Esophagus muscularis mucosa (tissue), 4 donors: ENCODE results near the gene PSMB11. TPM values are rescaled to one million over a fixed set of nuclear protein-coding genes. Genes with fewer than 3 reads are reported as not detected.

Experiments
- DNase-seq: peaks from one replicate; pipeline ENCODE4 v3.0.0-alpha.2; 2017; ENCODE audit errors: extremely low spot score
- H3K27ac ChIP-seq, 4 donors: fragments of 200-600 bp; sonication (generic); replicated peaks in 1 of 4; 1 replicate in 3 of 4; 2 replicates in 1 of 4; pipeline ENCODE4 v1.5.1; 2016 to 2019; ENCODE audit warnings: mild to moderate bottlenecking in 1 of 4
- H3K27me3 ChIP-seq, 4 donors: fragments of 200-600 bp; sonication (generic); one replicate each; pipeline versions ENCODE4 v1.5.1 to v1.6.0; 2016 to 2019
- H3K36me3 ChIP-seq, 4 donors: fragments of 200-600 bp; sonication (generic); one replicate each; pipeline ENCODE4 v1.5.1; 2016 to 2019
- H3K4me1 ChIP-seq, 4 donors: fragments of 200-600 bp; sonication (generic); one replicate each; pipeline ENCODE4 v1.5.1; 2016 to 2019
- H3K4me3 ChIP-seq, 4 donors: fragments of 200-600 bp; sonication (generic); 1 replicate in 2 of 4; 2 replicates in 2 of 4; pipeline ENCODE4 v1.5.1; 2016 to 2019; ENCODE audit warnings: mild to moderate bottlenecking in 4 of 4, moderate library complexity in 1 of 4
- H3K9me3 ChIP-seq, 4 donors: fragments of 200-600 bp; sonication (generic); 1 replicate in 3 of 4; 2 replicates in 1 of 4; pipeline ENCODE4 v1.5.1; 2016 to 2019
- CTCF ChIP-seq, 3 experiments: fragments of 200-600 bp in 2 of 3; fragments of 450-650 bp in 1 of 3; sonication (generic) in 2 of 3; IDR thresholded peaks; one replicate each; pipeline ENCODE4 v1.5.1; 2017 to 2019; ENCODE audit warnings: antibody characterized with exemption in 3 of 3, mild to moderate bottlenecking in 2 of 3, moderate library complexity in 1 of 3
- EP300 ChIP-seq: sonication (generic); formaldehyde crosslinking; IDR thresholded peaks from one replicate; pipeline ENCODE4 v1.6.1; 2017; ENCODE audit warnings: antibody characterized with exemption
- POLR2A ChIP-seq: fragments of 450-650 bp; IDR thresholded peaks from one replicate; pipeline ENCODE4 v1.6.1; 2017; ENCODE audit warnings: antibody characterized with exemption, moderate library complexity, mild to moderate bottlenecking, low read depth
- POLR2AphosphoS5 ChIP-seq, 2 donors: sonication (generic); formaldehyde crosslinking; IDR thresholded peaks; one replicate each; pipeline ENCODE4 v1.6.1; 2017; ENCODE audit warnings: antibody characterized with exemption in 2 of 2
- WGBS: methylation state at CpG from one replicate; pipeline ENCODE4 v1.1.5; 2018; 5-methylcytosine and 5-hydroxymethylcytosine counted together
- intact Hi-C: fragments of 100-400 bp; cut with DNase I; formaldehyde crosslinking; loops from one replicate; pipeline ENCODE4 v1.15.1; 2023
- total RNA-seq, 4 donors: library from RNA; depleted of rRNA; stranded (reverse); fragments of >200 nt; gene quantifications; one replicate each; pipeline versions ENCODE4 v1.1.0 to v1.2.1, GENCODE V29; 2016

The PSMB11 gene
- total RNA-seq: not detected

GRCh38 chr14:23042162-23042965 is at the start of gene PSMB11:
Gene PSMB11 (plus strand): TSS chr14:23042212. CDS start chr14:23042226, 14 bp downstream.
- intact Hi-C loops: no loop called here
- Histone ChIP-seq H3K27me3 (no peaks in the 10 kb centered on the region), H3K4me1 (peaks cover 0 to 9% (median 2%) of the 10 kb centered on the region in 4 donors), H3K36me3 (no peaks in the 10 kb centered on the region), H3K4me3 (no peak within 1 kb of the TSS), H3K27ac (no peak within 1 kb of the TSS), H3K9me3 (no peaks in the 10 kb centered on the region)
- TF ChIP-seq POLR2A (no peak), CTCF (IDR thresholded peaks at IDR 0.05) (no peak), EP300 (no peak), POLR2AphosphoS5 (IDR thresholded peaks at IDR 0.05) (no peak)
- WGBS: 97% methylated on average over 9 of the region's 36 CpGs
- no peak for DNase-seq

- intact Hi-C loops: no loop called here
- H3K4me3 ChIP-seq: no peak overlapping the region
- no peak for DNase-seq
Measured at GRCh38 chr14:22993517-22993916, 48.5 kb upstream of the PSMB11 start.

DNA sequence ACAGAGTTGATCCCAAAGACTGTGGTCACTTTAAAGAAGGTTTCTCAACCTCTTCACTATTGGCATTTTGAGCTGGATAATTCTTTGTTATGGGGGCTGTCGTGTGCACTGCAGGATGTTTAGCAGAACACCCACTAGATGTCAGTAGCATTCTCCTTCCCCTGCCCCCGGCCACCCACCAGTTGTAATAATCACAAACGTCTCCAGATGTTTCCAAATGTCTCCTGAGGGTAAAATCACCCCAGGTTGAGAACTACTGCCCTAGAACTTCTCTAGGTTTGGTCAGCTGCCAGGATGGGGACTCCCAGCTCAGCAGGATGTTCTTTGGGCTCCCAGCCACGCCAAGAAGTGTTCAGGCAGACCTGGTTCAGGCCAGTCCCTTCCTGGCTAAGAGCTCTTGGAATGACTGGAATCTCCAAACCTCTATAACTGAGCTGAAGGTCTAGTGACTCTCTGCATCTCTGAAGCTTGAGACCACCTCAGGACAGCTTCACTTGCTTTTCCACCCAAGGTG is 47.2 kb upstream of the PSMB11 start:
- WGBS: 18% methylated on average over 4 of the region's 4 CpGs
- no peak for DNase-seq
- intact Hi-C loops: loop anchor here (2.0 kb wide), 1 partner anchor 56 kb away; no protein-coding TSS in a partner anchor
- Histone ChIP-seq H3K9me3 (no peaks in the 10 kb centered on the region), H3K4me1 (peaks cover 0 to 10% (median 8%) of the 10 kb centered on the region in 4 donors), H3K27ac (no peak overlapping the region), H3K36me3 (peaks cover 0 to 21% (median 7%) of the 10 kb centered on the region in 4 donors), H3K4me3 (no peak overlapping the region), H3K27me3 (no peaks in the 10 kb centered on the region)
- TF ChIP-seq POLR2AphosphoS5 (IDR thresholded peaks at IDR 0.05) (no peak), CTCF (IDR thresholded peaks at IDR 0.05) (peak; percentile 36 to 53 (median 47)), POLR2A (no peak), EP300 (no peak)

More at GRCh38 chr14:22993517-22993916, 48.5 kb upstream of the PSMB11 start:
- TF ChIP-seq CTCF (IDR thresholded peaks at IDR 0.05) (no peak), POLR2A (no peak), EP300 (no peak), POLR2AphosphoS5 (IDR thresholded peaks at IDR 0.05) (no peak)
- Histone ChIP-seq H3K9me3 (no peaks in the 10 kb centered on the region), H3K4me1 (peaks cover 0 to 10% (median 8%) of the 10 kb centered on the region in 4 donors), H3K27ac (no peak overlapping the region), H3K27me3 (no peaks in the 10 kb centered on the region), H3K36me3 (peaks cover 0 to 26% (median 12%) of the 10 kb centered on the region in 4 donors)

GRCh38 chr14:22995889-22996625 is 46.0 kb upstream of the PSMB11 start:
- no peaks in the 10 kb centered on the region for H3K27me3 ChIP-seq
- no peak for DNase-seq
- WGBS: 94% methylated on average over 9 of the region's 9 CpGs
- intact Hi-C loops: loop anchor here (2.0 kb wide), 1 partner anchor 55 kb away; no protein-coding TSS in a partner anchor
- H3K36me3 ChIP-seq: peaks cover 0 to 21% (median 3%) of the 10 kb centered on the region in 4 donors
- no peak for TF ChIP-seq POLR2AphosphoS5 (IDR thresholded peaks at IDR 0.05)
- TF ChIP-seq CTCF (IDR thresholded peaks at IDR 0.05): no peak
- TF ChIP-seq EP300: no peak
- no peak for TF ChIP-seq POLR2A
- no peak overlapping the region for H3K4me3 ChIP-seq
- peaks cover 0 to 10% (median 8%) of the 10 kb centered on the region in 4 donors for H3K4me1 ChIP-seq
- no peak overlapping the region for H3K27ac ChIP-seq
- no peaks in the 10 kb centered on the region for H3K9me3 ChIP-seq
